Measurements from ENCODE around the gene PCSK7. TPM values are rescaled to one million over a fixed set of nuclear protein-coding genes. Genes with fewer than 3 reads are reported as not detected.
A peak's percentile ranks its signal among the peaks of the same experiment; 100 is the strongest.

The PCSK7 gene
- total RNA-seq, 2 donors from 2014 or later, result 25.9 to 86.0 TPM

GRCh38 chr11:117259417-117259816 lies 27.5 kb upstream of the PCSK7 start:
- H3K36me3 ChIP-seq (replicated peaks in 1 of 2; ENCODE audit: insufficient read depth in 1 of 2, low read depth in 2 of 2), result no peaks in the 10 kb centered on the region
- H3K27ac ChIP-seq, result no peak overlapping the region
- H3K27me3 ChIP-seq, result no peaks in the 10 kb centered on the region
- 68 to 71% methylated on average over 1 of the region's 1 CpG for WGBS, 2 donors
- no peak overlapping the region for H3K4me3 ChIP-seq
- no peaks in the 10 kb centered on the region for H3K4me1 ChIP-seq
- TF ChIP-seq CTCF (IDR thresholded peaks at IDR 0.05) (no peak), POLR2A (IDR thresholded peaks at IDR 0.05) (no peak)
- DNase-seq, result no peak
- intact Hi-C loops (cut with DNase I), result no loop called here
- ATAC-seq, result no peak
- no peaks in the 10 kb centered on the region for H3K9me3 ChIP-seq

GRCh38 chr11:117258576-117258975 lies 26.7 kb upstream of the PCSK7 start:
- no peak for TF ChIP-seq CTCF (IDR thresholded peaks at IDR 0.05)
- TF ChIP-seq POLR2A (IDR thresholded peaks at IDR 0.05), result no peak
- Histone ChIP-seq H3K4me3 (no peak overlapping the region), H3K27me3 (no peaks in the 10 kb centered on the region), H3K9me3 (no peaks in the 10 kb centered on the region), H3K36me3 (replicated peaks in 1 of 2; ENCODE audit: insufficient read depth in 1 of 2, low read depth in 2 of 2) (peaks cover 0 to 2% of the 10 kb centered on the region in 2 donors), H3K27ac (no peak overlapping the region), H3K4me1 (no peaks in the 10 kb centered on the region)
- intact Hi-C loops (cut with DNase I), result no loop called here
- 71 to 88% methylated on average over 2 of the region's 2 CpGs for WGBS, 2 donors
- ATAC-seq (no peak), DNase-seq (no peak)

GRCh38 chr11:117256573-117256972 lies 24.7 kb upstream of the PCSK7 start:
- Histone ChIP-seq H3K4me3 (no peak overlapping the region), H3K27me3 (no peaks in the 10 kb centered on the region), H3K9me3 (no peaks in the 10 kb centered on the region), H3K27ac (no peak overlapping the region), H3K4me1 (no peaks in the 10 kb centered on the region), H3K36me3 (replicated peaks in 1 of 2; ENCODE audit: insufficient read depth in 1 of 2, low read depth in 2 of 2) (peaks cover 0 to 4% of the 10 kb centered on the region in 2 donors)
- ATAC-seq (no peak), DNase-seq (no peak)
- TF ChIP-seq CTCF (IDR thresholded peaks at IDR 0.05) (no peak), POLR2A (IDR thresholded peaks at IDR 0.05) (no peak)
- WGBS, 2 donors, result 41 to 97% methylated on average over 2 of the region's 2 CpGs
- intact Hi-C loops (cut with DNase I), result no loop called here

GRCh38 chr11:117255966-117256365 lies 24.1 kb upstream of the PCSK7 start:
- intact Hi-C loops (cut with DNase I), result no loop called here
- no peak for ATAC-seq
- 70 to 76% methylated on average over 3 of the region's 3 CpGs for WGBS, 2 donors
- no peaks in the 10 kb centered on the region for H3K9me3 ChIP-seq
- no peaks in the 10 kb centered on the region for H3K27me3 ChIP-seq
- H3K36me3 ChIP-seq (replicated peaks in 1 of 2; ENCODE audit: insufficient read depth in 1 of 2, low read depth in 2 of 2), result peaks cover 0 to 4% of the 10 kb centered on the region in 2 donors
- DNase-seq, result no peak
- no peak overlapping the region for H3K27ac ChIP-seq
- TF ChIP-seq CTCF (IDR thresholded peaks at IDR 0.05) (no peak), POLR2A (IDR thresholded peaks at IDR 0.05) (no peak)
- H3K4me1 ChIP-seq, result no peaks in the 10 kb centered on the region
- no peak overlapping the region for H3K4me3 ChIP-seq

- peaks cover 0 to 13% of the 10 kb centered on the region in 2 donors for H3K36me3 ChIP-seq (replicated peaks in 1 of 2; ENCODE audit: insufficient read depth in 1 of 2, low read depth in 2 of 2)
- TF ChIP-seq POLR2A (IDR thresholded peaks at IDR 0.05) (no peak), CTCF (IDR thresholded peaks at IDR 0.05) (peak in 2 of 7 experiments; percentile 17 to 32)
- no peak for ATAC-seq
Measured at GRCh38 chr11:117251506-117251905, 19.6 kb upstream of the PCSK7 start.

More at GRCh38 chr11:117251506-117251905, 19.6 kb upstream of the PCSK7 start:
- peak in 1 of 4 donors; percentile 45 for DNase-seq
- no peaks in the 10 kb centered on the region for H3K4me1 ChIP-seq
- H3K27ac ChIP-seq, result no peak overlapping the region
- H3K9me3 ChIP-seq, result no peaks in the 10 kb centered on the region
- intact Hi-C loops (cut with DNase I), result no loop called here
- WGBS, 2 donors, result 86 to 89% methylated on average over 7 to 9 of the region's 10 CpGs
- H3K4me3 ChIP-seq, result no peak overlapping the region
- H3K27me3 ChIP-seq, result no peaks in the 10 kb centered on the region

All from body of pancreas (tissue), 4 donors.